ENCODE data around the gene ABCG4.

The ABCG4 gene

GRCh38 chr11:119204066-119204465 is 55.2 kb downstream of the ABCG4 start:
- DNase-seq (ENCODE audit: low read depth, low spot score): no peak
- in situ Hi-C loops (cut with HindIII; ENCODE audit: low sequenced_read_pairs): no loop called here
- H3K4me3 ChIP-seq (ENCODE audit: low read depth, low read length): no peak overlapping the region
- no peak for TF ChIP-seq CTCF (IDR thresholded peaks at IDR 0.05; ENCODE audit: low read depth, low read length)

- DNase-seq (ENCODE audit: low read depth, low spot score): no peak
- no peak for TF ChIP-seq CTCF (IDR thresholded peaks at IDR 0.05; ENCODE audit: low read depth, low read length)
- no peak overlapping the region for H3K4me3 ChIP-seq (ENCODE audit: low read depth, low read length)
- in situ Hi-C loops (cut with HindIII; ENCODE audit: low sequenced_read_pairs): no loop called here
Observed at GRCh38 chr11:119205080-119205479, 56.2 kb downstream of the ABCG4 start.

GRCh38 chr11:119205574-119206510 is 57.0 kb downstream of the ABCG4 start, which contains the start of gene CBL:
Gene CBL (plus strand): TSS chr11:119206339. CDS start chr11:119206418, 79 bp downstream.
- in situ Hi-C loops (cut with HindIII; ENCODE audit: low sequenced_read_pairs): no loop called here
- peak within 1 kb of the TSS; percentile 95 for H3K4me3 ChIP-seq (ENCODE audit: low read depth, low read length)
- DNase-seq (ENCODE audit: low read depth, low spot score): peak; percentile 91
- peak; percentile 91 for TF ChIP-seq CTCF (IDR thresholded peaks at IDR 0.05; ENCODE audit: low read depth, low read length)

- in situ Hi-C loops (cut with HindIII; ENCODE audit: low sequenced_read_pairs): no loop called here
- TF ChIP-seq CTCF (IDR thresholded peaks at IDR 0.05; ENCODE audit: low read depth, low read length): no peak
- peak overlapping the region; percentile 95 for H3K4me3 ChIP-seq (ENCODE audit: low read depth, low read length)
- no peak for DNase-seq (ENCODE audit: low read depth, low spot score)
Observed at GRCh38 chr11:119206511-119207414, 57.9 kb downstream of the ABCG4 start.

GRCh38 chr11:119207415-119207960 is 58.6 kb downstream of the ABCG4 start:
- peak; percentile 15 for DNase-seq (ENCODE audit: low read depth, low spot score)
- peak overlapping the region; percentile 95 for H3K4me3 ChIP-seq (ENCODE audit: low read depth, low read length)
- no peak for TF ChIP-seq CTCF (IDR thresholded peaks at IDR 0.05; ENCODE audit: low read depth, low read length)
- in situ Hi-C loops (cut with HindIII; ENCODE audit: low sequenced_read_pairs): no loop called here

- in situ Hi-C loops (cut with HindIII; ENCODE audit: low sequenced_read_pairs): no loop called here
- TF ChIP-seq CTCF (IDR thresholded peaks at IDR 0.05; ENCODE audit: low read depth, low read length): no peak
- no peak overlapping the region for H3K4me3 ChIP-seq (ENCODE audit: low read depth, low read length)
- no peak for DNase-seq (ENCODE audit: low read depth, low spot score)
Observed at GRCh38 chr11:119209186-119209585, 60.3 kb downstream of the ABCG4 start.

Measured in astrocyte of the spinal cord (primary cell).